GM06990 (cell line): ENCODE measurements around the gene AMZ1.

Experiments used
- DNase-seq: peaks from one replicate; pipeline ENCODE4 v3.0.0-alpha.2; 2011; ENCODE audit not compliant: insufficient read length; ENCODE audit errors: extremely low read depth
- H3K27me3 ChIP-seq: replicated peaks from 2 replicates; pipeline ENCODE4 v1.6.0; 2011; ENCODE audit warnings: low read length; ENCODE audit not compliant: control insufficient read depth, insufficient read depth
- H3K36me3 ChIP-seq: 2 replicates; pipeline ENCODE4 v1.5.1; 2011; ENCODE audit warnings: low read length; ENCODE audit not compliant: control insufficient read depth, insufficient read depth
- H3K4me3 ChIP-seq: replicated peaks from 2 replicates; pipeline ENCODE4 v1.5.1; 2011; ENCODE audit warnings: low read depth, mild to moderate bottlenecking, control low read depth, low read length
- TF ChIP-seq, protein P1 (sequence below): IDR thresholded peaks from 2 replicates; pipeline ENCODE4 v1.5.1; 2011; ENCODE audit warnings: low read length, control low read depth, mild to moderate bottlenecking, inconsistent platforms; ENCODE audit not compliant: insufficient read depth, poor library complexity, severe bottlenecking

The AMZ1 gene

DNA sequence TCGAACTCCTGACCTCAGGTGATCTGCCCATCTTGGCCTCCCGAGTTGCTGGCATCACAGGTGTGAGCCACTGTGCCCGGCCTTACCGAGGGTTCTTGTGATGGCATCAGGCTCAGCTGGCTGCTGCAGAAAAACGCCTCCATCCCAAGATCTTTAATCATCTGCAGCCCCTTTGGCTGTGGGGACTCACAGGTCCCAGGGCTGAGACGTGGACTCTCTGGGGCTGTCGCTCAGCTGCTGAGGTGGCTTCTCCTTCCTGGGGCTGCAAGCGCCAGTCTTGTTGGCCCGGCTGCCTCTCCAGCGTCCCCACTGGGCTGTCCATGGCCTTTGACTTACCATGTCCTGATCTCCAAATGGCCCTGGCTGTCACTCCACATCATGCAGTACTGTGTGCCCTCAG is 20.0 kb downstream of the AMZ1 start:
- H3K27me3 ChIP-seq, result no peaks in the 10 kb centered on the region
- H3K4me3 ChIP-seq, result no peak overlapping the region
- no peak for DNase-seq
- H3K36me3 ChIP-seq, result no peaks in the 10 kb centered on the region
- TF ChIP-seq, protein P1, sequence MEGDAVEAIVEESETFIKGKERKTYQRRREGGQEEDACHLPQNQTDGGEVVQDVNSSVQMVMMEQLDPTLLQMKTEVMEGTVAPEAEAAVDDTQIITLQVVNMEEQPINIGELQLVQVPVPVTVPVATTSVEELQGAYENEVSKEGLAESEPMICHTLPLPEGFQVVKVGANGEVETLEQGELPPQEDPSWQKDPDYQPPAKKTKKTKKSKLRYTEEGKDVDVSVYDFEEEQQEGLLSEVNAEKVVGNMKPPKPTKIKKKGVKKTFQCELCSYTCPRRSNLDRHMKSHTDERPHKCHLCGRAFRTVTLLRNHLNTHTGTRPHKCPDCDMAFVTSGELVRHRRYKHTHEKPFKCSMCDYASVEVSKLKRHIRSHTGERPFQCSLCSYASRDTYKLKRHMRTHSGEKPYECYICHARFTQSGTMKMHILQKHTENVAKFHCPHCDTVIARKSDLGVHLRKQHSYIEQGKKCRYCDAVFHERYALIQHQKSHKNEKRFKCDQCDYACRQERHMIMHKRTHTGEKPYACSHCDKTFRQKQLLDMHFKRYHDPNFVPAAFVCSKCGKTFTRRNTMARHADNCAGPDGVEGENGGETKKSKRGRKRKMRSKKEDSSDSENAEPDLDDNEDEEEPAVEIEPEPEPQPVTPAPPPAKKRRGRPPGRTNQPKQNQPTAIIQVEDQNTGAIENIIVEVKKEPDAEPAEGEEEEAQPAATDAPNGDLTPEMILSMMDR, result no peak

DNA sequence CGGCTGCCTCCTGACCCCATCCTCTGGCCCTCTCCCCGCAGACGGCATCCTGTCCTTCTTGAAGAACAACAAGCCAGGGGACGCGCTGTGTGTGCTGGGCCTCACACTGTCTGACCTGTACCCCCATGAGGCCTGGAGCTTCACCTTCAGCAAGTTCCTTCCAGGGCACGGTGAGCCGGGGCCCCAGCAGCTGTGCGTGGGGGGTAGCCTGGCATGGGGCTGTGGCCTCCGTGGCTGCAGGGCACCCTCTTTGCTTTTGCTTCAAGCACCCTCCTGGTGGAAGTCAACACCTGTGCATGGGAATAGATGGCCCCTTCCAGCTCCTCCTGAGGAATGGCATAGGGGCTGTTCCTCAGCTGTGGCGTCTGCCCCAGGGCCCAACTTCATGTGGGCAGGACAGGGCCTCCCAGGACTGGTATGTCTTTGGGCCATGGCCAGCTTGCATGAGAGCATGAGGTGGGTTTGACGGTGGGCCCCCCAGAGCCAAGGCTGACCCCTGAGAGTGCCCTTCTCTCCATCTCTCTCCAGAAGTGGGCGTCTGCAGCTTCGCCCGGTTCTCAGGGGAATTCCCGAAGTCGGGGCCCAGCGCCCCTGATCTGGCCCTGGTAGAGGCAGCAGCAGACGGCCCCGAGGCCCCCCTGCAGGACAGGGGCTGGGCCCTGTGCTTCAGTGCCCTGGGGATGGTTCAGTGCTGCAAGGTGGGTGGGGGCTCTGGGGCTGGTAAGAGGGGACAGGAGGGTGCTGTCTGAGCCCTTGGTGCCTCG is 20.7 kb downstream of the AMZ1 start:
- DNase-seq, result no peak
- no peaks in the 10 kb centered on the region for H3K36me3 ChIP-seq
- peak overlapping the region; percentile 63 for H3K4me3 ChIP-seq
- TF ChIP-seq, protein P1, result no peak
- H3K27me3 ChIP-seq, result no peaks in the 10 kb centered on the region

DNA sequence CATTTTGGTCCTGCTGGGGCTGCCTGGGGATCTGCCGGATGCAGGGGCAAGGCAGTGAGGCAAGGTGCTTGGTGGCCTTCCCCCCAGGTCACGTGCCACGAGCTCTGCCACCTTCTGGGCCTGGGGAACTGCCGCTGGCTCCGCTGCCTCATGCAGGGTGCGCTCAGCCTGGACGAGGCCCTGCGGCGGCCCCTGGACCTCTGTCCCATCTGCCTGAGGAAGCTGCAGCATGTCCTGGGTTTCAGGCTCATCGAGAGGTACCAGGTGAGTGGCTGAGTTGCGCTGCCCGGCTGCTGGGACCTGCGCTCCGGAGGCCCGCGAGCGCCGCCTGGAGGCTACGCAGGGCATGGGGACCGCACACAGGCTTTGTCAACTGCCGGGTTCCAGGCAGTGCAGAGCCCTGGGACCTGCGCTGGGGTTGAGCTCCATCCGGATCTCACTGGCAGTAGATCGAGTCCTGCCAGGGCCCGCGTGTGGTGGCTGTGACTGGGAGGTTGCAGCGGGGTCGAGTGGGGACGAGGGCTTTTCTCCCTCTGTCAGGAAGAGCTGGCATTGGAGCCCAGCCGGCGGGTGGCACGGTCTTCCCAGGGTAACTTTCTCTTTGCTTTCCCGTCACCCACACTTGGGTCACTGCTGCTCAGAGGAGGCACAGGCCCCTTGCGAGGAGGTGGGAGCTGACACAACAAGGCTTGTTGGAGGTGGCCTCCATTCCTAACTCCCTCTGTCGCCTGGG is 21.7 kb downstream of the AMZ1 start:
- TF ChIP-seq, protein P1, result peak; percentile 100
- Histone ChIP-seq H3K36me3 (no peaks in the 10 kb centered on the region; the same call in 1 of the 2 replicates), H3K4me3 (peak overlapping the region; percentile 63), H3K27me3 (no peaks in the 10 kb centered on the region)
- peak; percentile 93 for DNase-seq

DNA sequence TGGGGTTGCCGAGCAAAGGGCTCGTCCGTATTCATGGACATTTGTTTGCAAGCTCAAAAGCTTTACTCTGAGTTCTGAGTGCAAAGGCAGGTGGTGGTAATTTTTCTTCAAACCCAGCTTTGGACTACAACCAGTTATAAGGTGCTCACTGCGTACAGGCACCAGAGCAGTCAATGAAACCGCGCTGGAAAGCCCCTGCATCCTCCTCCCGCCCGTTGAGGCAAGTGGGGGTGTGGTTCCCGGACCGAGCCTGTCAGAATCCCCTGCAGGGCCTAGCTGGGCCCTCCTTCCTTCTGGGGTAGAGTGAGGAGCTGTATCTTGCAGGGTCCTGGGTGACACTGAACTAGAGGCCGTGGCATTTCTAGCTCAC is 22.3 kb downstream of the AMZ1 start:
- TF ChIP-seq, protein P1, result no peak
- H3K4me3 ChIP-seq, result peak overlapping the region; percentile 63
- peak; percentile 82 for DNase-seq
- no peaks in the 10 kb centered on the region; the same call in 1 of the 2 replicates for H3K36me3 ChIP-seq
- no peaks in the 10 kb centered on the region for H3K27me3 ChIP-seq

DNA sequence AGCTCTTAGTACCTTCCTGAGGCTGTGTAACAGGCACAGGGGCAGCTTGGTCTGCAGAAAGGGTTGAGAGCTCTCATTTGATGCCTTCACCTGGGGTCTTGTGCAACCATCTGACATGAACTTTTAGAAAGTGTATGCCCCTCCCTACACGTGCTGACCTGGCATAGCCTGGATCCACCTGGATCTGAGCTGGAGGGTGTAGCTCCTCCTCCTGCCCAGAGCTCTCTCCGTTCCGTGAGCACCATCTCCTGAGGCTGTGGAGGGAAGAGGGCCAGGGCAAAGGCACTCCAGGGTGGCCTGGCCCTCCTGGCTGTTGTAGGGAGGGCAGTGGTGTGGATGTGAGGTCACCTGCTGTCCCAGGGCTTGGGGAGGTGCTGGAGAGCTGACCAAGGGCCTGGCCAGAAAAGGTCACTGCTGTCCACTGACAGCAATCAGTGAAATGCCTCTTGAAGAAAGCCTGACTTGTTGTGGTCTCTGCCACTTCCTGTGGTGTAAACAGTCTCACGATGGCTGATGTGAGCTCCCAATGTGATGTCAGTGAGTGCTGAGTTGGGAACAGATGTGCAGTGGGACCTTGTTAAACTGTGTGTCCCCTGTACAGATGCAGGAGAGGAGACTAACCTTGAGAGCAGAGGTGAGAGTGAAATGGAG is 23.0 kb downstream of the AMZ1 start:
- peak; percentile 63 for DNase-seq
- Histone ChIP-seq H3K27me3 (no peaks in the 10 kb centered on the region), H3K4me3 (peak overlapping the region; percentile 10), H3K36me3 (no peaks in the 10 kb centered on the region; the same call in 1 of the 2 replicates)
- TF ChIP-seq, protein P1, result no peak
